ENCODE results near the gene HYAL2.

HYAL2 gene

DNA sequence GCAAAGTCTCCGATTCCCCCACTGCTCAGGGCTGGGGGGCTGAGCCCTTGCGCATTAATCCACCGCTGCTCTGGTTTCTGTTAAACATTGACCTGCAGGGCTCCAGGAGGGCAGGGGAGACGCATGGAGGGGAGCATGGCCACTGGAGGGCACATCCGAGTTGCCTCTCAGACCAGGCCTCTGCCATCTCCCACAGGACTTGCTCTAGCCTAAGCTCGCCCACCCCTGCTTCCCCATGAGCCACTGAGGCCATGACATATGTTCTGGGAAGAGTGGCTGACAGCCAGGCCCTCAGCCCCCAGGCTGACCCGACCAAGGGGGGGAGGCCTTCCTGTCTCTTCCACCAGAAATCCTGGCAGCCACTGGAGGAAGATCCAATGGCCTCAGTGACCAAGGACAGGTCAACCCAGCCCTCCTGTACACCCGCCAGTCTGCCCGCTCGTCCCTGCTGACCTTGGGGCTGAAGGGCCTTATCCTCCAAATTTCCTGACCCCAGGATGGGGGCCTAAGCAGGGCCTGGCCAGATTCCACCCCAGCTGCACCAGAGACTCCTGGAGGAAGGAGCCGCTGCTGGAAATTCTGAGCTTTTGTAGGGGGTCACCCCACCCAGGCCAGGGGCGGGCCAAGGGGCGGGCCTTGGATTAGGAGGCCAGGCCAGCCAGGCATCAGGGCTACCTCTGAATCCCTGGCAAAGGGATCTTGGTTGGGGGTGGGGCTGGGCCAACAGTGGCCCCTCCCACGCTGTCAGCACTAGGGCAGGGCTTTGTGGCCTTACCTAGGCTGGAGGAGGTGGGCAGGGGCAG lies 19.3 kb downstream of the HYAL2 start, which contains the start of gene HYAL1:
TSS of gene HYAL1 (minus strand) at position 562 of the 803 bp plus-strand sequence. CDS start 618 bp downstream, outside the sequence.
- DNase-seq (ENCODE audit: low read depth): no peak

- no peak for DNase-seq (ENCODE audit: low read depth)
Observed at GRCh38 chr3:50302095-50303012, 20.2 kb downstream of the HYAL2 start.

DNA sequence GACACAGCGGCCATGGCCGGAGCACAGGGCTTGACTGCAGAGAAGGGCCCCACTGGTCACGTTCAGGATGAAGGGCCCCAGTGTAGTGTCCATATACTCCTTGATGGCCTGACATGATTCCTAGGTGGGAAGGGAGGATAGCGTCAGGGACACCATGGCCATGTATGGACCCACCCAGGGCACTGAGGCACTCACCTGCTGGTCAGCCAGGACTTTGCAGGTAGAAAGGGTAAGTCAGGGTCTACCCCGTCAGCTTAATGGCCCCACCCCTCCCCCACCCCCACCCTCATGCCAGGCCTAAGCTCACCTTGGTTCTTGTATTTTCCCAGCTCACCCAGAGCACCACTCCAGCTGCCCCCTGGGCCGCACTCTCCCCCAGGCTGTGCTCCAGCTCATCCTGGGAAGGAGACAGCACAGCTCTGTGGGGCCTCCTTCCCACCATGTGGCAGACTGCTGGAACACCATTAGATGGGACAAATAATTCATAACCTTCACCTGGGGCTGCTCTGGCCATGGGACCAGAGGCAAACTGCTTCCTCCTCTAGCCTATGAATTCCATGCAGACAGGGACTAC lies 21.8 kb downstream of the HYAL2 start:
- no peak for DNase-seq (ENCODE audit: low read depth)

GRCh38 chr3:50299929-50300680 lies 22.4 kb downstream of the HYAL2 start:
- peak; percentile 52 for DNase-seq (ENCODE audit: low read depth)

GRCh38 chr3:50299638-50299928 lies 23.0 kb downstream of the HYAL2 start:
- DNase-seq (ENCODE audit: low read depth): no peak

DNA sequence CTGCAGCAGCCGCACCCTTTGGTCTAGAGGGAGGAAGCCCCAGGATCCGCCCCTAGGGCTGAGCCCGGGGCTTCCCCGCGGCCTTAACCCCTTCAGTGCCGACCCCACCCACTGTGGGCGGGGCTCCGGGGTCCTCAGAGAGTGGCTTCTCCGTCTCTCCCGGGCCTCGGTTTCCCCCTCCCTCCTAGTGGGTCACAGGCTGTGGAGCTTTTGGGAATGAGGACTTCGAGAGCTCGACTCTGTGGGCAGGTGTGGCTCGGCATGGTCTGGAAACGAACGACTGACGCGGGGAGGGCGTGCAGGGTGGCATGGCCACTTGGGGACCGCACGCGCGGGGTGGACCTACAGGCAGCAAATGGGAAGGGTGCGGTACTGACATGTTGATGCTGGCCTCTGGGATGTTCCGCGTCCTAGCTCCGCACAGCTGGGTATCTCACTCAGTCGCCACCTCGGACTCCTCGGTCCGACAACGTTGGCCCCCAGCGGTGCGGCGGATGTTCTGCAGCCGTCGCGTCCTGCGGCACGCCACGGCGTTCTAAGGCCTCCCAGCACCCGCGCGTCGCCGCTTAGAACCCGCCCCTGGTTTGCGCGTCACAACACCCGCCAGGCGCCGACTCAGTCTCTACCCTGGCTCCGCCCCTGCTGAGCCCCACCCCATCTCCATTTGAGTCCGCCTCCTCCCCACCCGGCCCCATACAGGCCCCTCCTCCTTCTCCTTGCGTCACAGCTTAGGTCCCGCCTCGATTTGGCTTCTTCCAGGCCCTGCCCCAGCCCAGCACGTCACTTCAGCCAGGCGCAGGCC lies 23.5 kb downstream of the HYAL2 start, which contains the start of the genes HYAL3 and NAA80:
TSS of gene HYAL3 (minus strand) at position 570 of the 802 bp plus-strand sequence. CDS start 3,803 bp downstream, outside the sequence.
TSS of gene NAA80 (minus strand) at position 570 of the 802 bp plus-strand sequence. CDS start 1,942 bp downstream, outside the sequence.
- DNase-seq (ENCODE audit: low read depth): peak; percentile 99

DNA sequence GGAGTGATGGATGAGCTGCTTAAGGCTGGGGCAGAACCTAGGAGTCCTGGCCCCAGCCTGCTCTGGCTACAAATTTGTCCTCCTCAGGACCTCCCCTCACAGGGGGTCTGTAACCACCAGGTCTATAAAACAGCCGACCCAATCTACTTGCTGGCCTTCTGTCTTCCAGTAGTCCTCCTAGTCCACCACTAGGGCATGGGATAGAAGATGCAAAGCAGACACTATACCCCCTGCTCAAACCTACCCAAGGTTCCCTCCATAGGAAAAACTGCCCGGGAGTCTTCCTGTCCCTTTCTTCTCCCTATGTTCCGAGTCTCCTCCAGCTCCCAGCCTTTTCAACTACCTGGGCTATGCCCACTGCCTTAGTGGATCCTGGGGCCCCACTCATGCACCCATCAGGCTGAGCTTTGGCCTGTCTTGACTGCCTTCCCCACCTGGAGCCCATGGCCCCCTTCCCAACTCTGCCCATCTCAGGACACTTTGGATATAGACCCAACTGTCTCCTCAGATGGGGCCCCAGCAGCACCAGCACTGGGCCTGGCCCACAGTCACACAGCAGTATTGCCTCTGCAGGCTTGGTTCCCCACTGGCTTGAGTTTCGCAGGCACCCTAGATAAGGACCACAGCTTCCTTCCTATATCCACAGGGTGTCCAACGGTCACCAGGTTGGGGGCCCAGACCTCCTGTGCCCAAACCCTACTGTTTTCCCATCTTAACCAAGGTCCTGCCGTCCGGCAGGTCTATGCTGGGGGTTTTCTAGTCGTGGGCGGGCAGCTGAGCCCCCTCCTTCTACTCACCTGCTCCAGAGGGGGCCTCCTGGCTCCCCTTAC lies 24.4 kb downstream of the HYAL2 start:
- DNase-seq (ENCODE audit: low read depth): no peak

DNA sequence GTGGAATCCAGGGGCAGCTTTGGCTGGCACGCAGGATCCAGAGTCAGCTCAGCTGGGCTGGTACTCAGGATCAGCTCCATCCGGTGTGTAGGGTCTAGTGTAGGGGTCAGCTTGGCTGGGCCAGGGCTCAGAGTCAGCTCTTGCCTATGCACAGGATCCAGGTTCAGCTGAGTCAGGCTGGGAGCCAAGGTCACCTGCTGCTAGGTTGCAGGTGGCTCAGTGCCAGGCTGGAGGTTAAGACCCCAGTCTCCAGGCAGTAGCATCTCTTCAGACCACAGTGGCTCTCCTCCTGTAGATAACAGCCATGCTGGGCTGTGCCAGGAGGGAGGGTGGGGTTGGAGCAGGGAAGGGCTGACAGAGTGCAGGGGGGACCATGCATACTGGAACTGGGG lies 25.2 kb downstream of the HYAL2 start:
- DNase-seq (ENCODE audit: low read depth): no peak

DNA sequence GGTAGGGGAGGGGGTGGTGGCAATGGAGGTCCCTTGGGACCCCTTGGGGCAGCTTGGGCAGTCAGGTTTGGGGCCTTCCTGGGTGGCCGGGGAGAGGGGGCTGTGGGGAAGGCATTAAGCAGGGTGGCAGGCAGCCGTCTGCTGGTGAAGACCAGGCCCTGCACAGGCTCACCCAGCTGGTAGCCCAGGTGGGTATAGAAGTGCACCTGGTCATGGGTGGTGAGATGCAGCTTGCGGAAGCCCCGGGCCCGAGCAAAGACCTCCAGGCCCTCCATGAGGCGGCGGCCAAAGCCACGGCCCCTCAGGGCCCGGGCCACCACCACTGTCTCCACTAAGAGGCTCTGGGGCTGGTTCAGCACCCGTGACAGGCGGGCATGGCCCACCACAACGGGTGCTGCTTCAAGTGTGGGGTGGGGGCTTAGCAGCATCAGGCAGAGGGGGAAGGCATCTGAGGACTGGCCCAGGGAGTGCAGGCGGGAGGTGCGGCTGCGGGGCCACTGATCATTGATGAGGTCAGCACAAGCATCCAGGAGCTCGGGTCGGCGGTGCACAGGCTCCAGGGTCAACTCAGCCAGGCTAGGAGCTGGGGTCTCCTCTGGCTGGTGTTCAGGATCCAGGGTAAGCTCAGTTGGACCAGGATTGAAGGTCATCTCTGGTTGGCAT lies 25.7 kb downstream of the HYAL2 start:
- DNase-seq (ENCODE audit: low read depth): no peak

GRCh38 chr3:50295553-50296431 lies 26.8 kb downstream of the HYAL2 start:
- no peak for DNase-seq (ENCODE audit: low read depth)

GRCh38 chr3:50294492-50295403 lies 27.8 kb downstream of the HYAL2 start:
- no peak for DNase-seq (ENCODE audit: low read depth)

- no peak for DNase-seq (ENCODE audit: low read depth)
Observed at GRCh38 chr3:50294089-50294488, 28.5 kb downstream of the HYAL2 start.

- DNase-seq (ENCODE audit: low read depth): no peak
Observed at GRCh38 chr3:50293079-50293801, 29.3 kb downstream of the HYAL2 start.

DNA sequence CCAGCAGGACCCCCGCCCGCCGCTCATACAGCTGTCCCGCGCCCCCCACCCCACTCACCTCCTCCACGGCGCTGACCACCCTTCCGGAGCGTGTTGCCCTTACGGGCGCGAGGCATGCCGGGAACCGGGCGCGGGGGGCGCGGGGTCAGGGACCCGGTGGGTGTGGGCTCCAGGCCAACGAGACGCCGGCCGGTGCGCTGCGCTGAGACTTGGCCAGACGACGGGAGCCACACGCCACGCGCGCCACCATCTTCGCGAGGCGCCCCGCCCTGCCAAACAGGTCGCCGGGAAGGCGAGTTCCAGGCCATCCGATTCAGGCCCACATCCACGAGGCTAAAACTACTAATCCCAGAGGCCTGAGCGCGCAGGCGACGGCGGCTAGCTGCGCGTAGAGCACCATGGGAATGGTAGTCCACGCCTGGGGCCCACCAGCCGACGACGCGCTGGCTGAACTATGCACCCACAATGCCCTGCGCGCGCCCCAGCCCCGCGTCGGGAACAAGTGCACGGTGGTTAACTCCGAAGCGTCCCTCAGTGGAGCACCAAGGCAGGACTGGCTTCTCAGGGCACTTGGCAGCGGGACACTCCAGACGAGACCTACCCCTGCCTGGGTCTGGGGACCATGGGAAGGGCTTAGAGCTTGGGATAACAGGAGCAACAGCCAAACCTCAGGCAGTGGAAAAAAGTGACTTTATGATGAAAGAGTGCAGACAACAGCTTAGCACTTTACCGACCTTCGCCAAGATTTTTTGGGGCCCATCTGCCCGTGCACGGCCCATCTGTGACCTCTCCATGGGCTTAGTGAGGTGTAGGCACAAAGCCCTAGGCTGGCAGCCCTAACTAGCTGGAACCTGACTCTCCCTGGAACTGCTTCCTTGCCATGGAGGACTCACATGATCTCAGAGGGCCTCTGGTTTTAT lies 30.1 kb downstream of the HYAL2 start, which contains the start of gene IFRD2:
TSS of gene IFRD2 (minus strand) at position 271 of the 920 bp plus-strand sequence. CDS start at position 116, 155 bp downstream.
- DNase-seq (ENCODE audit: low read depth): peak; percentile 96

- no peak for DNase-seq (ENCODE audit: low read depth)
Observed at GRCh38 chr3:50290161-50290641, 32.3 kb downstream of the HYAL2 start.

All from stromal cell of bone marrow (primary cell).